LNCAP (cell line): ENCODE results near the gene CXCL3.

ENCODE experiments used
- CTCF ChIP-seq: fragments of 450-650 bp; IDR thresholded peaks from 2 replicates; pipeline ENCODE4 v1.5.1; 2017; ENCODE audit warnings: mild to moderate bottlenecking

The CXCL3 gene

GRCh38 chr4:73991742-73992000, 46.8 kb downstream of the CXCL3 start:
- TF ChIP-seq CTCF = no peak

GRCh38 chr4:73990988-73991741, 47.3 kb downstream of the CXCL3 start:
- TF ChIP-seq CTCF = no peak

- no peak for TF ChIP-seq CTCF
Observed at GRCh38 chr4:73989928-73990327, 48.6 kb downstream of the CXCL3 start.

- TF ChIP-seq CTCF = no peak
Observed at GRCh38 chr4:73989031-73989430, 49.5 kb downstream of the CXCL3 start.

GRCh38 chr4:73988061-73988460, 50.4 kb downstream of the CXCL3 start, which contains the start of gene PPBP:
TSS of gene PPBP (minus strand) at chr4:73988190. CDS start at chr4:73988103, 87 bp downstream.
- TF ChIP-seq CTCF = no peak
